Stimulated activated CD4-positive, alpha-beta T cell treated with anti-CD3 and anti-CD28 coated beads, Interleukin-4, amount 100 ng/mL, for 1 hour (primary cell): ENCODE measurements around the gene SLC38A1.
"Not testable (repeated sequence)": the region's sequence is repeated elsewhere in the genome, so short reads cannot be mapped to it uniquely, and the experiment has no call there.

Experiments used
- DNase-seq: peaks from one replicate; pipeline ENCODE4 v3.0.0-alpha.2; 2020

SLC38A1 gene

GRCh38 chr12:46205294-46205693 lies 63.5 kb downstream of the SLC38A1 start:
- no peak for DNase-seq

- DNase-seq, result no peak
These were observed 67.5 kb downstream of the SLC38A1 start for GRCh38 chr12:46201284-46201789.

DNA sequence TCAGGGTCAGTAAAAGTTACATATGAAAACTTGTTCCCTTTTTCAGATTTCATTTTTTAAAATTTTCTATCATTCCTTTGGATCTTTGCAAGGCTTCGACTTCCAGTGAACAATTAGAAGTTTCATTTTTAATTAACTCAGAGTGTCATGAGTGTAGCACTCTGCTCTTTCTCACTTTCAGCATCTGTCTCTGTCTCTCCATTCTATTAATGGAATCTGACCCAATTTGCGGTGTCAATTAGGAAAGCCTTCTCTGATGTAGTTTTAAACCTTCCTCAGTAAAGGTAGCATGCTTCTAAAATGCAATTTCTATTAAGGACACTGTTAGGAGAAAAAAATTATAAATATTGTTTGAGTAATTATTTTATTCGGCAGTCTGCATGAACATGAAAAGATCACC lies 68.3 kb downstream of the SLC38A1 start:
- DNase-seq, result no peak

DNA sequence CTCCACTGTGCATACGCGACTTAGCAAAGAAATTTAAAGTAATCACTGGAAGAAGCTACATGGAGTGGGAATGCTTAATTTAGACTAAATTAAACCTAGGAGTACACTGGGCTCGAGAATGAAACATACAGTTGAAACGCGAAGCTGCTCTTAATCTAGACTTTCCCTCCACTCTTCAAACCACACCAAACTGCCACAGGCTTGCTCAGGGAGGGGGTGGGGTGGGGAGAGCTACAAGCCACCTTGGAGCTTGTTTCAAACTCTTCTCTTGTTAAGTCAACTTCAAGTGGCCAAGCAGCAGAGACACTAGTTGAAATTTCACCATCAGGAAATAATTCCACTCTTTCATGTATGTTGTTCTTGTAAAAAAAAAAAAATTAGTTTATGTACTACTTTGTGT lies 69.9 kb downstream of the SLC38A1 start:
- no peak for DNase-seq

GRCh38 chr12:46197883-46198282 lies 71.0 kb downstream of the SLC38A1 start:
- no peak for DNase-seq

DNA sequence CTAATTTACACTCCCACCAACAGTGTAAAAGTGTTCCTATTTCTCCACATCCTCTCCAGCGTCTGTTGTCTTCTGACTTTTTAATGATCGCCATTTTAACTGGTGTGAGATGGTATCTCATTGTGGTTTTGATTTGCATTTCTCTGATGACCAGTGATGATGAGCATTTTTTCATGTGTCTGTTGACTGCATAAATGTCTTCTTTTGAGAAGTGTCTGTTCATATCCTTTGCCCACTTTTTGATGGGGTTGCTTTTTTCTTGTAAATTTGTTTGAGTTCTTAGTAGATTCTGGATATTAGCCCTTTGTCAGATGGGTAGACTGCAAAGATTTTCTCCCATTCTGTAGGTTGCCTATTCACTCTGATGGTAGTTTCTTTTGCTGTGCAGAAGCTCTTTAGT lies 78.3 kb downstream of the SLC38A1 start:
- DNase-seq, result not testable (repeated sequence)

DNA sequence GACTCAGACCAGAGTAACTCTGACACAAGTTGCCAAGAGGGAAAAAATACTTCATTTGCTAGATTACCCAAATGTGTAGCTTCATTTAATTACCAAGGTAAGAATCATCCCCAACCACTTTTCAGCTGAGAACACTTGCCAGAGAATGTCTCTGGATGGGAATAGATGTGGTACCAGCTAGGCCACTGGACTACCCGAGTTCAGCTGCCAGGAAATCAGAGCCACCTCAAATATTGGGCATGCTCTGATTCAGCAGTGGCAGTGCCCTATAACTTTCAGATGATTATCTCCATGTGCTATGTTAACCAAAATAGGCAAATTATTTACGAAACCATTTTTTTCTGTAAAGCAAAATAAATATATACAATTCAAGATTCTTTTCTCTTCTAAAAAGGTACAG lies 80.7 kb downstream of the SLC38A1 start:
- DNase-seq, result no peak

DNA sequence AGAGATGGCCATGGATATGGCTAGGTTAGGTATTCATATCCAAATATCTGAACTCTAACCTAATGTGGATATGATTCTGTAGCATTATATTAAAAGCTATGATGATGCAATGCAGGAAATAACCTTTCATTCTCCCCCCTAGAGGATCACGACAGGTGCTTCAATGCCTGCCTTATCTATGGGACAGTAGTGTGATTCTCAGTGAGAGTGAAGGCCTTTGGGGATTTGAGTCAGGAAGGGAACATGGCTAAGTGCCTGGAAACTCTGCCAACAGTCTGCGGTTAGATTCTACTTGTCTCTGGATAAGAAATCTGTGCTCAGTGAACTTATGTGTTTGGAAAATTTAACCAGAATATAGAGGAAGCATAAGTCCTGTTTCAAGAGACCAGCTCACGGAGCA lies 81.8 kb downstream of the SLC38A1 start:
- no peak for DNase-seq

GRCh38 chr12:46186088-46186487 lies 82.8 kb downstream of the SLC38A1 start:
- DNase-seq, result no peak

GRCh38 chr12:46185686-46186085 lies 83.2 kb downstream of the SLC38A1 start:
- DNase-seq, result no peak

DNA sequence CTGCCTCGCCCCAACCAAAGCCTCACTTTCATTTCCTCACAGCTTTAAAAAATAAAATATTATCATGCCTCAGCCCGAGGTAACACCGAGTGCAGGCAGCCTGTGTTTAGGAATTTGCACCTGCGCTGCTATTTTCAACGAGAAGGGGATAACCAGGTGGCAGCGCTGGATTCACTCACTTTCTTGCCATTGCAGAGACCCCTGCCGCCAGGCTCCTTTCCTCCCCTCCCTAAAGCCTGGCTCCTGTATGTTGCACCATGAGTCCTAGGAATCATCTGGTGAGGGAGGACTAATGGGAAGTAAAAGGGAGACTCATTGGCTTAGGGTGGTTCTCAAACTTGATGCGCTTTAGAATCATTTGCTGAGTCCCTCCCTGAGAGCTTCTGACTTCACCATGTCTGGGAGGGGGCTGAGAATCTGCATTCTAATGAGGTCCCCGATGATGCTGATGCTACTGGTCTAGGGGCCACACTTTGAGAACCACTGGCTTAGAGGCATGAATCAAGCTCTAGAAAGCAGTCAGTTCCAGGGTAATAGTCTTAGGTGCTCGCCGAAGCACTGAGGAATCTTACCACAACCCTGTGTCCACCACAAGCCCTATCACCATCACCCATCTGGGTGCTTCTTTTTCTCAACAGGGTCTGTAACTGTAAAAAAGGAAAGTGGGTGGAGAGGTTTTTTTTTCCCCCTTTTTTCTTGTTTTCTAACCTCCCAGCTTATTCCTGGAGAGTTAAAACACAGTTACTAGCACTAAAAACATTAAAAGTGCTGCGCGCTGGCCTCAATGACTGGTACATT lies 83.8 kb downstream of the SLC38A1 start:
- DNase-seq, result no peak

DNA sequence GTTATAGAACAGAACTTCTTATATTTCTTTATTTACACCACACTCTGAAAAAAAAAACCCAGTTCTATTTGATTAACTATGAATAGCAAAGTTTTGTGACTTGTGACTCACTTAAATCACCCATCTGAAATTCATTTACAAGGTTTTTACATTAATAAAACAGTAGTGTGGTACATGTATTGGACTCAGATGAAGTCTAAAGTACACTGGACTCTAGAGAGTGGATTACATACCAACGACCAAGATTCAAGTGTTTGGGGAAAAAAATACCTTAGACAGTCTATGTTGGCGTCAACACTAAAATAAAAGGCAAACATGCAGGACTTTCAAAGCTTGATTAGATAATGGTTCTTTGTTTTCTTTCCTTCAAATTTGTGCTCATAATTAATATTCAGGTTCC lies 85.7 kb downstream of the SLC38A1 start:
- DNase-seq, result no peak

DNA sequence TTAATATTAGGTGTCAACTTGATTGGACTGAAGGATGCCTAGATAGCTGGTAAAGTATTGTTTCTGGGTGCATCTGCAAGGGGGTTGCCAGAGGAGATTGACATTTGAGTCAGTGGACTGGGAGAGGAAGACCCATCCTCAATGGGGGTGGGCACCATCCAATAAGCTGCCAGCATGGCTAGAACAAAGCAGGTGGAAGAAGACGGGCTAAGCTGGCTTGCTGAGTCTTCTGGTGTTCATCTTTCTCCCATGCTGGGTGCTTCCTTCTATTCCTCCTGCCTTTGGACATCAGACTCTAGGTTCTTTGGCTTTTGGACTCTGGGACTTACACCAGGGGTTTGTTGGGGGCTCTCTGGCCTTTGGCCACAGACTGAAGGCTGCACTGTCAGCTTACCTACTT lies 87.4 kb downstream of the SLC38A1 start:
- DNase-seq, result no peak

DNA sequence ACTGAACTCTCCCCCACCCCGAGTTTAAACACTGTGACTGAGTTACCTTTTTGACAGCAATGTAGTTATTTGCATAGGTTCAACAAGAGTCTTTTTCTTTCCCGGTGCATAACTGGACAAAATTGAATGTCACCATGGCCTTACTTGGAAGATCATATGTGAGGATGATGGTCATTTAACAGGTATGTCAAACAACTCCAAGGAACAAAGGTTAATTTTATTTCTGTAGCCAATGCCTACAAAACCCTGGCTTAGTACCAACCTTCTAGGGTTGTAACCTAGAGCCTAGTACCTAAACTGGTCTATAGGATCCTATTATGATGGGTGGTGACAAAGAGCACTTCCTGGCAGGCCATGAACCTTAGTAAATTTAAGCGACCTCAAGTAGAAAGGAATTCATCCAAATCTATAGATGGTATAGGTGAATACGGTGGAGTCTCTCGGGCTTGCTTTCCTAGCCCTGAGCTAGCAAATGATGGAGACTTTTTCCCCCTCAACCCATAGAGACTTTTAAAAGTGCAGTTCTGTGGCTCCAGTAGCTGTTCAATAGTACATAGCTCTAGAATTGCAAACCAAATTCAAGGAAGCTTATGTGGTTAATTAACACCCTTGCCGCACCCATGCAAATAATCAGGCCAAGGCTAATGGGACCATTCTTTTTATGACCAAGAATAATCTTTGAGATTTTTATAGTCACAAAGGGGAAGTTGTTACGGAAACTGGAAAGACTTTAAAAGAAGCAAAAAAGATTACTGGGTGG lies 89.0 kb downstream of the SLC38A1 start:
- no peak for DNase-seq

GRCh38 chr12:46177837-46178608 lies 90.8 kb downstream of the SLC38A1 start:
- DNase-seq, result no peak

DNA sequence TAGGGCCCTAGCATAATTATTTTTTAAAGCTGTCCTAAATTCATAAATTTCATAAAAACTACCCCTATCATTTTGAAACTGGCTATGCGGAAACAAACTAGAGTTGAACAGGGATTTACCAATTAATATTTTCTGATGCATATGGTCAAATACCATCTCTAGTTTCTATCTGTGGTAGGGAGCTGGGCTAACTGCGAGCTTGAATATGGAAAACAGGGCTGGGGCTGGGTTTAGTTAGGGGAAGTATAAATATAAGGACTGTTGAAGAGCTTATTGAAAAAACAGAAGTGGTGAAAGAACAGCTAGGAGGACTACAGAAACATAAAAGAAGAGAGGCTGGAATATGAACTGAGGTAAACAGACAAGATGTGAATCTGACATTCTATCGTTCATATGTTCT lies 91.8 kb downstream of the SLC38A1 start:
- DNase-seq, result no peak

DNA sequence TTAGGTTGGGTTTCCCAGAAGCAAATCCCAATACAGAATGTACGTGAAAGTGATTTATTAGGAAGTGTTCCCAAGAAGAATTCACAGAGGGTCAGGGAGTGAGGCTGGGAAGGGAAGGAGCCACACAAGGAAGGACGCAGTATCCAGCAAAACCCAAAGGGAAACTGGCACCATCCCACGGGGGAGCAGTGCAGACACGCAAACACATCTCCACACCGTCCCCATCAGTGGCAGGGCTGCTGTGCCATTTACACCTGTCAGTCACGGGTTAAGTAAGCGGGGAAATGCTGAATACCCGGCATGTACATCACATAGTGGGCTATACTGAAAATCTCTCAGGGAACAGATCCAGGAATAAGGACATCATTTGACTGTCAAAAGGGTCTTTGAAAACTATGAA lies 93.9 kb downstream of the SLC38A1 start:
- DNase-seq, result no peak

GRCh38 chr12:46174061-46174662 lies 94.7 kb downstream of the SLC38A1 start:
- no peak for DNase-seq

- DNase-seq, result no peak
These were observed 100.4 kb downstream of the SLC38A1 start for GRCh38 chr12:46168426-46168825.

DNA sequence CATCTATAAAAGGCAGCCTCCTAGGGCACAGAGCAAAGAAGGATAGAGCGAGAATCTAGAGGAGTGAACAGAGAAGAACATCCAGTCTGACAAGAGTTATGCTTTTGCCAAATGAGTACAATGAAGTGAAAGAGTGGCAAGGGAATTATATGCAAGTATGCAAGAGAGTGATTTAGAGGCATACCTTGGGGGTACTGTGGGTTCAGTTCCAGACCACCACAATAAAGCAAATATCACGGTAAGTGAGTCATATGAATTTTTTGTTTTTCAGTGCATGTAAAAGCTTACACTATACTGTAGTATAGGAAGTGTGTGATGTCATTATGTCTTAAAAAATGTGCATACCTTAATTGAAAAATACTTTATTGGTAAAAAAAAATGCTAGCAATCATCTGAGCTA lies 101.4 kb downstream of the SLC38A1 start:
- DNase-seq, result no peak

DNA sequence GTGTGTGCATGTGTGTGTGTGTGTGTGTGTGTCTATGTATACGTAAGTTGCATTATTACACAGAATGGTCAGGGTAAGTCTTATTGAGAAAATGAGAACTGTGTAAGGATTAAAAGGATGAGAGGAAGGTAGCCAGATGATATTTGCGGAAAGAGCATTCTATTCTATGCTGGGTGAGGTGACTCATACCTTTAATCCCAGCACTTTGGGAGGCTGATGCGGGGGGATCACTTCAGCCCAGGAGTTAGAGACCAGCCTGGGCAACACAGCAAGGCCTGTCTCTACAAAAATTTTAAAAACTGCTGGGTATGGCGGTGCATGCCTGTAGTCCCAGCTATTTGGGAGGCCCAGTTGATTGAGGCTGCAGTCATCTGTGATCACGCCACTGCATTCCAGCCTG lies 103.7 kb downstream of the SLC38A1 start:
- no peak for DNase-seq

GRCh38 chr12:46164186-46164761 lies 104.6 kb downstream of the SLC38A1 start:
- no peak for DNase-seq
